Endothelial cell of umbilical vein (primary cell): ENCODE data around the gene OGDH. TPM values are rescaled to one million over a fixed set of nuclear protein-coding genes. Genes with fewer than 3 reads are reported as not detected.

Experiments
- BruUV-seq: library from RNA; stranded (reverse); fragments of 400-500 nt; replicated peaks from 2 replicates; lab custom pipeline; 2021; lab: Mats Ljungman, UMichigan
- CTCF ChIA-PET: fragments of 300-600, 350-600 bp; sonication (Branson Sonifier 250); formaldehyde crosslinking; loops from one replicate; lab custom pipeline; 2021; ENCODE audit warnings: antibody characterized with exemption, inconsistent platforms; lab: Charles Lee
- POLR2A ChIA-PET: fragments of 300-600, 350-600 bp; sonication (Branson Sonifier 250); formaldehyde crosslinking; loops from one replicate; lab custom pipeline; 2021; ENCODE audit warnings: antibody characterized with exemption, inconsistent platforms; lab: Charles Lee
- DNase-seq: peaks from one replicate; pipeline ENCODE4 v3.0.0-alpha.2; 2011; ENCODE audit warnings: low read depth, low spot score
- FAIRE-seq: peaks from 2 replicates; lab custom pipeline; 2011; peaks lifted over from hg19 to GRCh38; lab: Jason Lieb, UNC
- H2AFZ ChIP-seq: 2 replicates; pipeline ENCODE4 v1.6.0; 2012; ENCODE audit warnings: low read depth, low read length, control low read depth, inconsistent platforms
- H3K27ac ChIP-seq: 2 replicates; pipeline ENCODE4 v1.5.1; 2011; ENCODE audit warnings: low read depth, mild to moderate bottlenecking, control low read depth, low read length, moderate library complexity; ENCODE audit not compliant: insufficient read depth
- H3K27me3 ChIP-seq, 2 experiments: 2 replicates each; pipeline versions ENCODE4 v1.6.0 to v1.6.1; 2011; ENCODE audit warnings: low read length in 2 of 2, mixed read lengths in 1 of 2; ENCODE audit not compliant: control insufficient read depth in 2 of 2, insufficient read depth in 2 of 2
- H3K36me3 ChIP-seq, 2 experiments: 2 replicates in 1 of 2; 3 replicates in 1 of 2; pipeline ENCODE4 v1.5.1; 2011; ENCODE audit warnings: low read length in 2 of 2, mild to moderate bottlenecking in 1 of 2, moderate library complexity in 1 of 2; ENCODE audit not compliant: control insufficient read depth in 2 of 2, insufficient read depth in 2 of 2; ENCODE audit errors: extremely low read depth in 1 of 2
- H3K4me1 ChIP-seq: 3 replicates; pipeline ENCODE4 v1.5.1; 2011; ENCODE audit warnings: mild to moderate bottlenecking, low read length; ENCODE audit not compliant: control insufficient read depth, insufficient read depth; ENCODE audit errors: extremely low read depth
- H3K4me2 ChIP-seq: 2 replicates; pipeline ENCODE4 v1.6.1; 2011; ENCODE audit warnings: low read length, control low read depth, mixed read lengths; ENCODE audit not compliant: insufficient read depth
- H3K4me3 ChIP-seq, 3 experiments: fragments of 200-600 bp in 1 of 3; sonication (generic), shearing (Covaris generic) in 1 of 3; replicated peaks in 1 of 3; 2 replicates each; pipeline ENCODE4 v1.5.1; 2011 to 2016; ENCODE audit warnings: control low read depth in 3 of 3, low read length in 3 of 3, mild to moderate bottlenecking in 2 of 3, inconsistent platforms in 1 of 3, low read depth in 1 of 3, moderate library complexity in 1 of 3; ENCODE audit not compliant: insufficient read depth in 1 of 3
- H3K79me2 ChIP-seq: 2 replicates; pipeline ENCODE4 v1.6.0; 2012; ENCODE audit warnings: low read length, inconsistent platforms; ENCODE audit not compliant: control insufficient read depth, insufficient read depth
- H3K9ac ChIP-seq: replicated peaks from 2 replicates; pipeline ENCODE3; 2011; ENCODE audit warnings: low read length, control low read depth; ENCODE audit not compliant: insufficient read depth; ENCODE audit errors: extremely low read depth
- H3K9me1 ChIP-seq: replicated peaks from 3 replicates; pipeline ENCODE4 v1.6.0; 2011; ENCODE audit warnings: mild to moderate bottlenecking, low read length; ENCODE audit not compliant: control insufficient read depth, insufficient read depth; ENCODE audit errors: extremely low read depth
- H3K9me3 ChIP-seq: replicated peaks from 2 replicates; pipeline ENCODE4 v1.5.1; 2012; ENCODE audit warnings: low read length, inconsistent platforms; ENCODE audit not compliant: control insufficient read depth, insufficient read depth
- H4K20me1 ChIP-seq: replicated peaks from 2 replicates; pipeline ENCODE3; 2011; ENCODE audit warnings: mild to moderate bottlenecking, low read length; ENCODE audit not compliant: control insufficient read depth, insufficient read depth; ENCODE audit errors: extremely low read depth
- EZH2 ChIP-seq: IDR thresholded peaks from 2 replicates; pipeline ENCODE4 v1.6.1; 2012; ENCODE audit warnings: borderline replicate concordance, low read depth, mild to moderate bottlenecking, moderate library complexity, low read length, inconsistent platforms; ENCODE audit not compliant: severe bottlenecking
- FOS ChIP-seq: IDR thresholded peaks from 2 replicates; pipeline ENCODE4 v1.6.1; 2011; ENCODE audit warnings: mild to moderate bottlenecking, low read length, moderate library complexity, borderline replicate concordance; ENCODE audit not compliant: insufficient read depth
- GATA2 ChIP-seq: IDR thresholded peaks from 2 replicates; pipeline ENCODE4 v1.7.0; 2011; ENCODE audit warnings: low read depth, mild to moderate bottlenecking, moderate library complexity, mixed read lengths, low read length; ENCODE audit not compliant: insufficient read length, insufficient read depth
- JUN ChIP-seq: IDR thresholded peaks from 2 replicates; pipeline ENCODE4 v1.6.1; 2011; ENCODE audit warnings: borderline replicate concordance, low read depth; ENCODE audit not compliant: insufficient read length, insufficient read depth
- MYC ChIP-seq: IDR thresholded peaks from one replicate; pipeline ENCODE4 v1.6.1; 2011; ENCODE audit warnings: mild to moderate bottlenecking, low read depth, low read length
- POLR2A ChIP-seq: IDR thresholded peaks from 2 replicates; pipeline ENCODE4 v1.6.1; 2012; ENCODE audit warnings: low read depth, mild to moderate bottlenecking, control low read depth, low read length
- POLR2AphosphoS5 ChIP-seq: IDR thresholded peaks from 2 replicates; pipeline ENCODE4 v1.6.1; 2012; ENCODE audit warnings: low read depth, mild to moderate bottlenecking, control low read depth, low read length, moderate library complexity; ENCODE audit not compliant: insufficient read depth
- dilution Hi-C: fragments of 300-500 bp; cut with MboI; formaldehyde crosslinking; loops from one replicate; pipeline ENCODE4 v1.15.0; 2019; ENCODE audit warnings: low sequenced_read_pairs; ENCODE audit not compliant: extremely low pct_ligation_motif_present
- intact Hi-C: fragments of 100-400 bp; cut with micrococcal nuclease; formaldehyde crosslinking; loops from one replicate; pipeline ENCODE4 v1.10.0; 2022
- polyA plus RNA-seq, 4 experiments: library from polyadenylated mRNA; depleted of rRNA in 3 of 4; stranded (reverse) in 3 of 4; unstranded in 1 of 4; fragments of >200 nt; gene quantifications; 2 replicates each; pipeline versions ENCODE4 v1.2.1 to v1.2.3, GENCODE V29; 2011 to 2012; ENCODE audit warnings: missing spikeins in 1 of 4
- total RNA-seq: library from RNA; stranded (reverse); gene quantifications from 2 replicates; pipeline ENCODE4 v1.2.3, GENCODE V29; 2021
- TF ChIP-seq, protein P1 (sequence below), 2 donors: IDR thresholded peaks; 1 replicate in 1 of 2; 2 replicates in 1 of 2; pipeline ENCODE4 v1.5.1; 2011; ENCODE audit warnings: low read length in 2 of 2, mild to moderate bottlenecking in 2 of 2, moderate library complexity in 2 of 2, control low read depth in 1 of 2, inconsistent platforms in 1 of 2, low read depth in 1 of 2; ENCODE audit not compliant: insufficient read depth in 1 of 2; ENCODE audit errors: extremely low read depth in 1 of 2

Gene OGDH
- total and polyA plus RNA-seq, 2 donors (not counting 3 experiments of a cell fraction or from before 2014, with no cell fraction given): 88.9 to 92.9 TPM

GRCh38 chr7:44636041-44636584, 29.7 kb downstream of the OGDH start:
- intact Hi-C loops: no loop called here
- CTCF ChIA-PET: no interaction called here

More at GRCh38 chr7:44636041-44636584, 29.7 kb downstream of the OGDH start:
- Histone ChIP-seq H3K9ac (no peak overlapping the region), H3K9me1 (no peaks in the 10 kb centered on the region), H4K20me1 (no peaks in the 10 kb centered on the region), H3K79me2 (peaks cover 7% of the 10 kb centered on the region), H3K4me2 (no peak overlapping the region), H3K27me3 (no peaks in the 10 kb centered on the region), H3K36me3 (no peaks in the 10 kb centered on the region), H3K4me3 (no peak overlapping the region), H3K4me1 (peaks cover 59% of the 10 kb centered on the region), H2AFZ (no peak overlapping the region), H3K27ac (no peak overlapping the region), H3K9me3 (no peaks in the 10 kb centered on the region)
- TF ChIP-seq POLR2AphosphoS5: no peak
- no peak for TF ChIP-seq MYC
- TF ChIP-seq JUN: no peak
- TF ChIP-seq EZH2: no peak
- TF ChIP-seq, protein P1, sequence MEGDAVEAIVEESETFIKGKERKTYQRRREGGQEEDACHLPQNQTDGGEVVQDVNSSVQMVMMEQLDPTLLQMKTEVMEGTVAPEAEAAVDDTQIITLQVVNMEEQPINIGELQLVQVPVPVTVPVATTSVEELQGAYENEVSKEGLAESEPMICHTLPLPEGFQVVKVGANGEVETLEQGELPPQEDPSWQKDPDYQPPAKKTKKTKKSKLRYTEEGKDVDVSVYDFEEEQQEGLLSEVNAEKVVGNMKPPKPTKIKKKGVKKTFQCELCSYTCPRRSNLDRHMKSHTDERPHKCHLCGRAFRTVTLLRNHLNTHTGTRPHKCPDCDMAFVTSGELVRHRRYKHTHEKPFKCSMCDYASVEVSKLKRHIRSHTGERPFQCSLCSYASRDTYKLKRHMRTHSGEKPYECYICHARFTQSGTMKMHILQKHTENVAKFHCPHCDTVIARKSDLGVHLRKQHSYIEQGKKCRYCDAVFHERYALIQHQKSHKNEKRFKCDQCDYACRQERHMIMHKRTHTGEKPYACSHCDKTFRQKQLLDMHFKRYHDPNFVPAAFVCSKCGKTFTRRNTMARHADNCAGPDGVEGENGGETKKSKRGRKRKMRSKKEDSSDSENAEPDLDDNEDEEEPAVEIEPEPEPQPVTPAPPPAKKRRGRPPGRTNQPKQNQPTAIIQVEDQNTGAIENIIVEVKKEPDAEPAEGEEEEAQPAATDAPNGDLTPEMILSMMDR (IDR thresholded peaks at IDR 0.05; ENCODE audit: extremely low read depth in 1 of 2, insufficient read depth in 1 of 2, low read depth in 1 of 2, low read length in 2 of 2): no peak
- no peak for TF ChIP-seq GATA2
- TF ChIP-seq POLR2A: no peak
- no peak for TF ChIP-seq FOS
- DNase-seq (no peak), FAIRE-seq (no peak)
- dilution Hi-C loops: no loop called here
- POLR2A ChIA-PET: interaction anchor here (0.6 kb wide), 1 partner anchor 102 kb away, joined by 4 read pairs; no protein-coding TSS in a partner anchor
- BruUV-seq: no TSS peak
